COLO829 (cell line): ENCODE measurements around the gene ZSCAN10.
A peak's percentile ranks its signal among the peaks of the same experiment; 100 is the strongest.

Experiments
- DNase-seq: peaks from one replicate; pipeline ENCODE4 v3.0.0; 2012; ENCODE audit warnings: low spot score

The ZSCAN10 gene

DNA sequence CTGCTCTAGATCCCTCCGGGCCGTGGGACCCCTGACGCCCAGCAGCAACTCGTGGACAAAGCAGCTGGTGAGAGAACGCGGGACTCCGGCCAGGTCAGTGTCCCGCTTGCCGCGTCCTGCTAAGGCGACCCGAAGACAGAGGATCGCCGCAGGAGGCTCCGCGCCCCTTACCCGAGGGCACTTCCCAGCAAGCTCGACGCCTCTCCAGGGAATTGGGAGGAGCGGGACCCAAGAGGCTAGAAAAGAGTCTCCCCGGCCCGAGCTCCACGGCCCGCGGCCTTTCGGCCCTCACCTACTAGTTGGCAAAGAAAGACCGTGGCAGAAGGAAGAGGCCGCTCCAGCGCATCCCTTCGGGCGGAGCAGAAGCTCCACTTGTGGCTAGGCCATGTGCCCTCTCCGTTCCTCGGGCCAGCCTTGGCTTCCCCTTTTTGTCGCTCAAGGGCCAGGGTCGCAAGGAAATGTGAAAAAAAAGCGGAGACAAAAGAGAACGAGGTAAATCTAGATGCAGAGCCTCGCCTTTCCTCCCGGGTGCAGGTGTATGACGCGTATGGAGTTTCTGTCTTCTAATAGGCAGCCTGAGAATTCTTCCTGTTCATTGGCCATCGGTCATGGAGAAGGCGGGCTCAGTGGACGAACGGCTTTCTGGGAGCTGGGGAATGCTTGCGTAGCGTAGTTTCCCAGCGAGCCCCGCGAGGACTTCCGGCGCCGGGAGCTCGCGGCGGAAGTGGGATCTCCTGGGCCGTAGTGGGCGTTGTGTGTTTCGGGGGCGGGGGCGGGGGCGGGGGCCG is 35.4 kb upstream of the ZSCAN10 start, which contains the start of gene ZNF213:
TSS of gene ZNF213 (plus strand) at position 692 of the 788 bp plus-strand sequence. CDS start 2,252 bp downstream, outside the sequence.
- DNase-seq = peak; percentile 89

DNA sequence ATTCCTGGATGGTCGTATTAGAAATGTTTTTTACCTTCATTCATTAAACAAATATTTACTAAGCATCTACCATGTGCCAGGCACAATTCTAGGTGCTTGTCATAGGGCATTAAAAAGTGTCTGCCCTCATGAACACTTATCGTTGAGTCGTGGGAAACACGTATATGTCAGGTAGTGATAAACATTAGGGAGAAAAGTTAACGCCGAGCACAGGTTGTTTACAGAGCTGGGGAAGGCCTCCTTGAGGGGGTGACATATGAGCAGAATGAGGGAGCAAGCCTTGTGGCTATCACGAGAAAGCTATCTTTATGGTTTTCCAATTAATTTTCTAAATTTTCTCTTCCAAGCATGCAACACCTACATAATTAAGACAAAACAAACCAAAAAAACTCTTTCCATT is 34.8 kb upstream of the ZSCAN10 start:
- no peak for DNase-seq

DNA sequence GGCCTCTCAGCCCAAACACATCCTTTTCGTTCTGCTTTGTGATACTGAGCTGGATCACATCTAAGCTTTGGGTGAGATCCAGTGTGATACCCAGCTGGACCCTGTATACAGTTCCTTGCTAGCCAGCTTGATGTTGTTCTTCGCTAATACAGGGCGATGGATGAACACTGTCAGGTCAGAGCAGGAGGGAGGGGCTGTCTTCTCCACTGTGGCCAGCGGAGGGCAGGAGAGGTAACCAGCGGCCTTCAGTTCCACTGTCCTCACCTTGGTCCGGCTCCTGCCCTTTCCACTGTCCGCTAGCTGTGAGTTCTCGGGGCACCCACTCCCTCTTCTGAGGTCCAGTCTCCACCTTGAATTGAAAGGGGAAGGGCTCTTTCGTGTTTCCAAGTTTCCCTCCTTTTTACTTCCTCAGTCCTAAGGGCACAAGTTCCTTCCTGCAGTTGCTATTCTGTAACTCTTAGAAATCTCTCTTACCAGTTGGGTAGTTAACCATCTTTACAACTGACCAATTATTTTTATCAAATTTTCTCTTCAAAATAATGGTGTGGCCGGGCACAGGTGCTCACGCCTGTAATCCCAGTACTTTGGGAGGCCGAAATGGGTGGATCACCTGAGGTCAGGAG is 32.8 kb upstream of the ZSCAN10 start:
- no peak for DNase-seq

DNA sequence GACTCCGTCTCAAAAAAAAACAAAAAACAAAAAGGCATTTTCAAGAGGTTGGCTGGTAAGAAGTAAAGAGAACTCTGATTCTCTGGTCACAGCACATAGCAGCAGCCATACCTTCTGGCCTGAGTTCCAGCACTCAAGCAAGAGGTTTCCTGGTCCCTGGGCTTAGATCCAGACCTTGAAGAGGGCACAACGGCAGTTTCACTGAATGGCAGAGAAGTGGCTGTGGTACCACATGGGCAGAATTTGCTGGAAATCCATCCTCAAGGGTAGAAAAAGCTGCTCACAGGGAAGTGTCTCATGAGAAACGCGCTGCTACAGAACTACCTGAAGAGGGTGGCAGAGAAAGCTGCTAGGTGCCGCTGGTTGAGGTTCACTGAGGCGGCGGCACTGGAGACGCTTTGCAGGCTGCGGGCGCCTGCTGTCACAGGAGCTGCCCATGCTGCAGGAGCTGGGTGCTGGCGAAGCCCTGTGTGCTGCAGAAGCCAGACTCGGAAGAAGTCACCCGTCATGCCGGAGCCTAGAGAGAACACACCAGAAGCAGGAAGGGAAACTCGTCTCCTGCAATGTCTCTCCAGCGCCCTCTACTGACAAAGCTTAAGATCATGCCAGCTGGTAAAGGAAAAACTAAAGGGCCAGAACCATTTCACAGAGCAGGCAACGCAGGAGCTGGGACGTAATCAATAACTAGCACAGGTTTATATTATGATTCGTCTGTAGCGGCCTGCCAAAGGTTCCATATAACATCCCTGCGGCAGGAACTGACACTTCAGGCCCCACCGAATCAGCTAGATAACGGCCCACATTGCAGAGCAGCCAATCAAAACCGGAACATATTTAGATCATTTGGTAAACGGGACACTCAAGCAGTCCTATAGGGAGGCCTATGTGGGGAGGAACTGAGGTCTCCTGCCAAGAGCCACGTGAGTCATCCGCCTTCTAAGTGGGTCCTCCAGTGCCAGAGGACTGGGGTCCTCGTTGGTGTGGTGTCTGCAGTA is 30.3 kb upstream of the ZSCAN10 start:
- DNase-seq = peak; percentile 48

DNA sequence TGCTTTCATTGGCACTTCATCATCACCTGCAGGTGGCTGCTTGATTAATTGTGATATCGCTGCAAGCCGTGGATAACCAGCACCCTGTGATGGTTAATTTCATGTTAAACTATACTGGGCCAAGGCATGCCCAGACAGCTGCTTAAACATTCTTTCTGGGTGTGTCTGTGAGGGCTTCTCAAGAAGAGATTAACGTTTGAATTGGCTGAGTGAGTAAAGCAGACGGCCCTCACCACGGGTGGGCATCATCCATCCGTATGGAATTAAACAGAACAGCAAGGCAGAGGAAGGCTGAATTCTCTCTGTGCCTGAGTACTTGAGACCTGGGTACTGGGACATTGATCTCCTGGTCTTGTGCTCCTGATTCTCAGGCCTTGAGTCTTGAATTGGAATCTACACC is 28.7 kb upstream of the ZSCAN10 start:
- no peak for DNase-seq

DNA sequence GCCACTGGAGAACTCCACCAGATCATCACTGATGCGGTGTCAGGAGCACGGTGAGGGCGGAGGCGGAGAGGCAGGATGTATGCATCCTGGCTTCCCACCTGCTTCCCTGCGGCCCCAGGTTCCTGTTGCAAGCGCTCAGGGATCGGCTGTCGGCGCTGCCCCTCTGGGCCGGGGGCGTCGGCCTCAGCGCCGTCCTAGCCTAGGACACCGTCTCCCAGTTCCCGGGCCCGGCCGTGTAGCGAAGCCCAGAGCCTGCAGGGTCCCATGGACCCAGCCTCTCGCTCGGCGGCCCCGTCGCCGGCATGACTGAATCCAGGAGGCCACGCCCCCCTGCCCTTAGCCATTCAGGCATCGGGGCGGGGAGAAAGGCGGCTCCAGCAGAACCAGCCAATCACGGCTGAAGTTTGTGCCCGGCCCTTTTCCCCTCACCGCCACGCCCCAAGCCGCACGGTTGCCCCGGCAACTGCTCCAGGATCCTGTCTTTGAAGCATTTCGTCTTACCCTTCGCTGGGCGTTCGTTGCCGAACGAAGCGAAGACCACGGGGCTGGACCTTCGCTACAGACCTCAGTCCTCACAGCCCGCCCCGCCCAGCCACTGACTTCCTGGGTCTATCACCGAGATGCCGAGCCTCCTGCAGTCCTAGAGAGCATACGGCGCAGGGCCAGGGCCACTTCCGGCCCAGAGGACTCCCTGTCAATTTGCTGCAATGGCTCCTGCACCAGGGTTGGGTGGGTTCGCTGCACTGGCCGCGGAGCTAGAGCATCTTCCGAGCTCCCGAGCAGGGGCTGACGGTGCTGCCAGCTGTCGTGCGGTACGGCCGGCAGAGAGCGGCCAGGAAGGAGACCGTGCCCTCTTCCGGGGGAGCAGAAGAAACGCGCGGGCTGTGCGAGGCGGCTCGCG is 25.1 kb upstream of the ZSCAN10 start:
- peak; percentile 90 for DNase-seq

DNA sequence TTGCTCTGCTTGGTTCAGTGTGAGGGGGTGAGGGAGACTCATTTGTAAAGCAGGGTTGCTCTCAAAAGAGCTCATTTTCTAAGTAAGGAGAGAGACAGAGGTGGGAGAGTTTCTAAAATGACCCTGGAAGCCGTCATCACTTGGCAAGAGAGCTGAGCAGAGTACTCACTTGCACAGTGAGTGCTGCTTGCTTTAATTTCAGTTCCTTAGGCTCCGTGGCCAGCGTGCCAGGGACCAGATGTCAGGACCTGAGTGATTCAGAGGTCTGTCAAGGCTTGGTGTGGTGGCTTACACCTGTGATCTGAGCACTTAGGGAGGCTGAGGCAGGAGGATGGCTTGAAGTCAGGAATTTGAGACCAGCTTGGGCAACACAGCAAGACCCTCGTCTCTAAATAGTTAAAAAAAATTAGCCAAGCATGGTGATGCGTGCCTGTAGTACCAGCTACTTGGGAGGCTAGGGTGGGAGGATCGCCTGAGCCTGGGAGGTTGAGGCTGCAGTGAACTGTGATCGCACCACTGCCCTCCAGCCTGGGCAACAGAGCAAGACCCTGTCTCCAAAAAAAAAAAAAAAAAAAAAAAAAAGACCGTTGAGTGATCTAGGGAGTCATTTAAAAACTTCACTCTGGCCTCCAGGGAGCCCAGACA is 24.0 kb upstream of the ZSCAN10 start:
- no peak for DNase-seq

DNA sequence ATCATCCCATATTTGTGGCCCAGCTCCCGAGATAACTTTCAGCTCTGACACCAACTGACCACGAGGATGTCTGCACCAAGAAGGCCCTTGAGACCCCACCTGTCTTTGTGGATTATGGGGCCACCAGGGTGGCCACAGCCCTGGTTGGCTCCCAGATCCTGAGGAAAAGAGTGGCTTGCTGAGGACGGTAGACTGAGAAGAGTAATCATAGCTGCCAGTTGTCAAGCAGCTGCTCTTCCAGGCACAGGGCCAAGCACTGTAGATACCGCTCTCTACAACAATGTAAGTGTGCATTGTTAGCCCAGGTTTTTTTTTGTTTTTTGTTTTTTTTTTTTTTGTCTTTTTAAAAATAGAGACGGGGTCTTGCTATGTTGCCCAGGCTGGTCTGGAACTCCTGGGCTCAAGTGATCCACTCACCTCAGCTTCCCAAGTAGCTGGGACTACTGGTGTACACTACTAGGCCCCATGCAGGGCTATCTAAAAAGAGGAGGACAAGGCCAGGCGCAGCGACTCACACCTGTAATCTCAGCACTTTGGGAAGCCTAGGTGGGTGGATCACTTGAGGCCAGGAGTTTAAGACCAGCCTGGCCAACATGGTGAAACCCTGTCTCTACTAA is 22.9 kb upstream of the ZSCAN10 start:
- no peak for DNase-seq

DNA sequence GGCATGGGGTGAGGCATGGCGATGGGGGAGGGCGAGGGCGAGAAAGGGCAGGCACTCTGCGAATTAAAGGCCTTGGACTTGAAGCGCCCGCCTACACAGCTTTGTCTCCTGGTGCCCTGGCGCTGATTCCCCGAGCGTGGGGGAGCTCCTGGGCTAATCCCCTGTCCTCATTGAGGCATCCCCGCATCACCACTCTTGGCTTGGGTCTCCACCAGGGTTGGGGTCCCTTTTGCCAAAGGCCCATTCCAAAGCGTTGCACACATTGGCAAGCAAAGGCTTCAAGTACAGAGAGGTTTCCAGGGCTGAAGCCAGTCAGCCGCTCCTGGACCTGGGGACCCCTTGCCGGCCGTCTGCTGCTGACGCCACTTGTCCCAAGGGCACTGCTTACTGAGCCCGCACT is 21.3 kb upstream of the ZSCAN10 start:
- DNase-seq = no peak

DNA sequence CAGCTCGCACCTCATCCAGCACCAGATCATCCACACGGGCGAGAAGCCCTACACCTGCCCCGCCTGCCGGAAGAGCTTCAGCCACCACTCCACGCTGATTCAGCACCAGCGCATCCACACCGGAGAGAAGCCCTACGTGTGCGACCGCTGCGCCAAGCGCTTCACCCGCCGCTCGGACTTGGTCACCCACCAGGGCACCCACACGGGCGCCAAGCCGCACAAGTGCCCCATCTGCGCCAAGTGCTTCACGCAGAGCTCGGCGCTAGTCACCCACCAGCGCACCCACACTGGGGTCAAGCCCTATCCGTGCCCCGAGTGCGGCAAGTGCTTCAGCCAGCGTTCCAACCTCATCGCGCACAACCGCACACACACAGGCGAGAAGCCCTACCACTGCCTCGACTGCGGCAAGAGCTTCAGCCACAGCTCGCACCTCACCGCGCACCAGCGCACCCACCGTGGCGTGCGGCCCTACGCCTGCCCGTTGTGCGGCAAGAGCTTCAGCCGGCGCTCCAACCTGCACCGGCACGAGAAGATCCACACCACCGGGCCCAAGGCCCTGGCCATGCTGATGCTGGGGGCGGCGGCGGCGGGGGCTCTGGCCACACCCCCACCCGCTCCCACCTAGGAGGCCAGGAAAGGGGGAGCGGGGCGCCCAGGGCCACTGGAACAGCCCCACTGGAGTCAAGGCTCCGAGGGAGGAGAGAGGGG is 20.8 kb upstream of the ZSCAN10 start:
- DNase-seq = no peak

DNA sequence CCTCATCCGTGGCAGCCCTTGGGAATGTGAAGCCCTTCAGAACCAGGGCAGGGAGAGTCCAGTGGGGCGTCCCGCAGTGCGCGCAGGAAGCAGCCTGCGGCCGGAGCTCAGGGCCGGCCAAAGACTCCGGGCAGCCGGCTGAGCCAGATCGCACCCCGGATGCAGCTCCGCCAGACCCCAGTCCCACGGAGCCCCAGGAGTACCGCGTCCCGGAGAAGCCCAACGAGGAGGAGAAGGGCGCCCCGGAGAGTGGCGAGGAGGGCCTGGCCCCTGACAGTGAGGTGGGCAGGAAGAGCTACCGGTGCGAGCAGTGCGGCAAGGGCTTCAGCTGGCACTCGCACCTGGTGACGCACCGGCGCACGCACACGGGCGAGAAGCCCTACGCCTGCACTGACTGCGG is 20.2 kb upstream of the ZSCAN10 start:
- DNase-seq = no peak

DNA sequence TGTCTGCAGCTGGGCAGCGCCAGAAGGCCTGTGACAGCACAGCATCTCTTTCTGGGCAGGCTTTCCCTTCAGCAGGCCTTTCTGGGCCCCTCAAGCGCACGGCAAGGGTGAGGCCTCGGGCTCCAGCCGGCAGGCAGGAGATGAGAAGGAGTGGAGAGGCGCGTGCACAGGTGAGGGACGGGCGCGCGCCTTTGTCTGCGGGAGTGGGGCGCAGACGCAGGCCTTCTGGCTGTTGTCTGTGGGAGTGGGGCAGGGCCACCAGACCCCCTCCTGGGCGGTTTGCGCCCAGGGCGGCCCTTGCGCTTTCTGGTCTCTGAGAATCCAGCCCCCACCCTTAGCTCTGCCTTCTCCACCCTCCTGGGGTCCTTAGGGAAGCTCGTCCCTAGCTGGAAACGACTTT is 19.8 kb upstream of the ZSCAN10 start:
- DNase-seq = no peak

DNA sequence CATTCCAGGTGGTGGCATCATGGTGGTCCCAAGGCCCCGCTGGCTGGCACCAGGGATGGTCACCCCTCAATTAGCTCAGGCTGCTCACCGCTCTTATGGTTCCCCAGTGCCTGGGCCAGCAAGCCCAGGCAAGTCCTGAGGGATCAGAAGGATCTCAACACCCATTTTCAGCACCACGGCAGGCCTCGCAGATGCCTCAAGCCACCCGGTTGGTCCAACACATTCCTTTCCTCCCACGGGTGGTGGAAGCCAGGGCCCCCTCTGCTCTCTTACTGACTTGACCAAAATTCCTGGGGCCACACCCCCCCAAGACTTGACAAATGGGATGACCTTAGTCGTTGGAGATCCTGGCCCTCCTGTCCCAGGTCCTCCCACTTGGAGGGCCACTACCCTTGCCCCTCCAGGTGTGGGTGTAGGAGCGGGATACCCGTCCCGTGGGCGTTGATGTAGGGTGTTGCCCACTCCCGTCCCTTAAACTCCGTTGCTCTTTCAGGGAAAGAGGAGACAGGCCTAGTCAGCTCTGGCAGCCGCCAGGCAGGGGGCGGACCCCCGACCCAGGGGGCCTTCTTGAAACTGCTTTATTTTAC is 19.2 kb upstream of the ZSCAN10 start:
- DNase-seq = no peak

DNA sequence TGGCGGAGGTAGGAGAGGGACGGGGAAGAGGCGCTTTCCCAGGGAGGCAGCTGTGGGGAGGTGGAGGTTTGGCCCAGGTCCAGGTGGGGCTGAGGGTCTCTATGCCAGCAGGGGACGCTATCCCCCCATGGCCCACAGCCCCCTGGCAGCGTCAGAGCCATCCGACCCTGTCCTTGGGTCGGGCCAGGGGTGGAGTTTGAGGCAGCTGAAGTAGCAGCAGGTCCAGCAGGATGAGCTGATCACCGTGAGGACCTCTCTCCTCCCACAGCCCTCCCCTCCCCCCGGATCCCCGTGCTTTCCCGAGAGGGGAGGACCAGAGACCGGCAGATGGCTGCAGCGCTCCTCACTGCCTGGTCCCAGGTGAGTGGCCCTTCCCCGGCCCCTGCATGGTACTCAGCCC is 16.5 kb upstream of the ZSCAN10 start:
- DNase-seq = no peak

DNA sequence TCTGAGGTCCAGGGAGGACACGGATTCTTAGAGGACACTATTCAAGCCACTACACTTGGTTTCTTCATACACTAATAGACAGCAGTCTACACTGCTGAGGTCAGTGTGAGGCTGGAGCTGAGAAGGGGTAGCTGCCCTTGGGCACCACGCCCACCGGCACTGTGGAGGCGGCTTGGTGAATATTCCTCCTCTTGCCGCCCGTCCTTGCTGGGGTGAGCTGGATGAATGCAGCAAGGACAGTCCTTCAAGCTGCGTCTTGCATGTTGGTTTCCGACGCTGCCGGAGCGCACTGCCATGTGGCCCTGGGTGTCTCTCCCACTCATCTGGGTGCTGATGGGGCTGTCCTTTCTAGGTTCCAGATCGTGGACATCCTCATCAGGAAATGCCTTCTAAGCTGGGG is 15.9 kb upstream of the ZSCAN10 start:
- no peak for DNase-seq

DNA sequence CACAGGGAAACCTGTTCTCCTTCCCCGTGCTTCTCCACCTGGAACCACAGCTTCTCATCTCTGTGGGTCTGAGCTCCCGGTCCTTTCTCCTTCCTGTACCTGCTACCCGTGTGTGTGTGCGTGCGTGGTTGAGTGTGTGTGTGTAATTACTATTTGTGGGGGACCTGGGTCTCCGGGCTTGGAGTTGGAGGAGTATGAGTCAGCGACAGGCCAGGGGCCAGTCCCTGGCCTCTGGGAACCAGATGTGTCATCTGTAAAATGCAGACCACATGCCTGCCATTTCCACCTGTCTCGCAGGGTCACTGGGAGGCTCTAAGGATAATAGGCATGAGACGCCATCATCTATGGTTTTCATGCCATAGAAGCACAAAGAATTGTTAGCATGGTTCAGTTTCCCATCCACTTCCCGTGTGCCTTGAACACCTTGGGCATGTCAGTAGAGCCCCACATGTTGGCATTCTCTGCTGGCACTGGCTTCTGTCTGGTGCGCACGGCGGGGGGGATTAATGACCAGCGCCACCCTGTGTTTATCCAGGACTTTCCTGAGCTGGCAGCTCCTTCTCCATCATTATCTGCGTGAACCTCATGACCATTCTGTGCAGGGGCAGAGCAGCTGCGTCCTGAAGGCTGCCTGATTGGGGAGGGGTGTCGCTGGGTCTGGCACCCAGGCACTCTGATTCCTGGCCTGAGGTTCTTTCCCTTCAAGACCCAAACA is 14.8 kb upstream of the ZSCAN10 start:
- DNase-seq = no peak

DNA sequence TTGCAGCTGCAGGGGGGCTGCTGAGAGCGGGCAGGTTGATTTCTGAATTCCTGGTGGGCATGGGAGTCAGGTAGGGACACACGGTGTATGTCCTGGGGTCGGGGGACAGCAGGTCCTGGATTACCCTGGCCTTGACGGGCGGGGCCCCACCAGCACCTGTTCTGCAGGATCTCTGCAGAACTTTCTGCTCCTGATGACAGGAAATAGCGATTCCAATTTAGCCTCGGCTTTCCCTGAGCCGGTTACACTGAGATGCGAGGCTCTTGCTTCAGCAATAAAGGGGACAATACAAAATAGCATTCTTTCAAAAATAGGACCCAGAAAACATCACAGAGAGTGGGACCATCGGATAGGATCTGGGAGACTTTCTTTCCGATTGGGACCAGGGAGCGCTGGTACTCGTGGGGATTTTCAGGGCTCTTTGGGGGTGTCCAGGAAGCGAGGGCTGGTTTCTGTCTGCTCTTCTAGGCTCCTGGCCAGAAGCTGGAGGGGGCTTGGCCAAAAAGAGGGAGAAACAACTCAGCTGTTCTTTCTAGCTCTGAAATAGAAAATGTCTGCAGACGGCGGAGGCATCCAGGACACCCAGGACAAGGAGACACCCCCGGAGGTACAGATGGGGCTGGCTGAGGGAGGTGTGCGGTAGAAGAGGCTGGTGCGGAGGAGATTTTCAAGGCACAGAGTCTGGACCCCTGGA is 13.9 kb upstream of the ZSCAN10 start:
- no peak for DNase-seq
